A673 (cell line): ENCODE results near the gene POU2F2. TPM values are rescaled to one million over a fixed set of nuclear protein-coding genes. Genes with fewer than 3 reads are reported as not detected.

ENCODE experiments used
- BruUV-seq: library from RNA; stranded (reverse); fragments of 400-500 nt; replicated peaks from 2 replicates; lab custom pipeline; 2021; lab: Mats Ljungman, UMichigan
- CTCF ChIA-PET: fragments of 300-600 bp; sonication (Branson Sonifier 250); formaldehyde crosslinking; loops from one replicate; lab custom pipeline; 2022; ENCODE audit warnings: antibody characterized with exemption; lab: Charles Lee
- POLR2A ChIA-PET: fragments of 300-600 bp; sonication (Branson Sonifier 250); formaldehyde crosslinking; loops from one replicate; lab custom pipeline; 2022; ENCODE audit warnings: antibody characterized with exemption; ENCODE audit not compliant: low non-redundant PET; lab: Charles Lee
- DNase-seq: peaks from one replicate; pipeline ENCODE4 v3.0.0-alpha.2; 2015; ENCODE audit warnings: low spot score
- H3K27ac ChIP-seq: fragments of 200-600 bp; sonication (generic); 2 replicates; pipeline ENCODE4 v1.5.1; 2016; ENCODE audit warnings: mixed run types, low read depth, mild to moderate bottlenecking, mixed read lengths, antibody characterized with exemption, low read length; ENCODE audit not compliant: poor library complexity, severe bottlenecking
- H3K27me3 ChIP-seq: fragments of 200-600 bp; sonication (generic); replicated peaks from 2 replicates; pipeline ENCODE4 v1.6.1; 2017; ENCODE audit warnings: mixed run types, low read depth, mild to moderate bottlenecking, mixed read lengths, antibody characterized with exemption, low read length; ENCODE audit not compliant: insufficient read depth, poor library complexity
- H3K36me3 ChIP-seq: fragments of 200-600 bp; sonication (generic); 2 replicates; pipeline ENCODE4 v1.6.1; 2016; ENCODE audit warnings: mixed run types, mild to moderate bottlenecking, mixed read lengths, antibody characterized with exemption, low read length; ENCODE audit not compliant: insufficient read depth, poor library complexity, severe bottlenecking
- H3K4me1 ChIP-seq: fragments of 200-600 bp; sonication (generic); 2 replicates; pipeline ENCODE4 v1.6.1; 2017; ENCODE audit warnings: mixed run types, mild to moderate bottlenecking, mixed read lengths, antibody characterized with exemption, low read length; ENCODE audit not compliant: insufficient read depth, poor library complexity, severe bottlenecking
- H3K4me3 ChIP-seq: fragments of 200-600 bp; sonication (generic); 2 replicates; pipeline ENCODE4 v1.5.1; 2016; ENCODE audit warnings: low read depth, mixed run types, mild to moderate bottlenecking, mixed read lengths, low read length; ENCODE audit not compliant: poor library complexity, severe bottlenecking
- H3K9me3 ChIP-seq: fragments of 200-600 bp; sonication (generic); 2 replicates; pipeline ENCODE4 v1.6.1; 2016; ENCODE audit warnings: mixed run types, low read depth, mild to moderate bottlenecking, mixed read lengths, antibody characterized with exemption, low read length; ENCODE audit not compliant: poor library complexity, severe bottlenecking
- EZH2 ChIP-seq: fragments of 200-600 bp; sonication (generic); IDR thresholded peaks from 2 replicates; pipeline ENCODE4 v1.6.1; 2017; ENCODE audit warnings: borderline replicate concordance, low read depth, mild to moderate bottlenecking, mixed read lengths, antibody characterized with exemption, low read length; ENCODE audit not compliant: poor library complexity, severe bottlenecking
- intact Hi-C: fragments of 100-400 bp; cut with micrococcal nuclease; formaldehyde crosslinking; loops from one replicate; pipeline ENCODE4 v1.10.0; 2022; ENCODE audit not compliant: unreplicated experiment
- total RNA-seq: library from RNA; stranded (reverse); gene quantifications from 2 replicates; pipeline ENCODE4 v1.2.3, GENCODE V29; 2021
- TF ChIP-seq, protein P1 (sequence below): fragments of 300-800, 200-600 bp; sonication (generic); conservative IDR thresholded peaks from 2 replicates; pipeline ENCODE4 v1.5.1; 2017; ENCODE audit warnings: low read depth, mild to moderate bottlenecking, antibody characterized with exemption, low read length, moderate library complexity, mixed read lengths

POU2F2 gene
- total RNA-seq, 1 experiment from 2014 or later = 2.5 TPM

DNA sequence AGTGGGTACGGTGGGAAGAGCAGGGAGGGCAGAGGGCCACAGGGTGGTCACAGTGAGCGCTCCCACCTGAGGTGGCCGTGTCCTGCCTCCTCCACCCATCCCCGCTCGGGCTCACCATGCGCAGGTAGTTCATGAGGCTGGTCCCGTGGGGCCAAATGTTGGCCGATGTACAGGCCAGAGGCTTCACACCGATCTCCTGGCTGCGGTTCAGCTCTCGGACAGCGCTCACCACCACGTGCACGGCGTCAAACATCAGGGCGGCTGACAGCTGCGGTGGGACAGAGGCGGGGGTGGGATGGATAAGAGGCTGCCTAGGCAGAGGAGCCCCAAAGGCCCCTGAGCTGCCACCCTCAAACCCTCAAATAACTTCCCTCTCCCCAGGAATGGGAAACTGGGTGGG, 78.0 kb downstream of the POU2F2 start:
- Histone ChIP-seq H3K27me3 (no peaks in the 10 kb centered on the region), H3K4me3 (no peak overlapping the region), H3K27ac (no peak overlapping the region), H3K4me1 (no peaks in the 10 kb centered on the region), H3K9me3 (no peaks in the 10 kb centered on the region), H3K36me3 (peaks cover 13% of the 10 kb centered on the region)
- DNase-seq = no peak
- intact Hi-C loops = no loop called here
- CTCF ChIA-PET = no interaction called here
- TF ChIP-seq, protein P1, sequence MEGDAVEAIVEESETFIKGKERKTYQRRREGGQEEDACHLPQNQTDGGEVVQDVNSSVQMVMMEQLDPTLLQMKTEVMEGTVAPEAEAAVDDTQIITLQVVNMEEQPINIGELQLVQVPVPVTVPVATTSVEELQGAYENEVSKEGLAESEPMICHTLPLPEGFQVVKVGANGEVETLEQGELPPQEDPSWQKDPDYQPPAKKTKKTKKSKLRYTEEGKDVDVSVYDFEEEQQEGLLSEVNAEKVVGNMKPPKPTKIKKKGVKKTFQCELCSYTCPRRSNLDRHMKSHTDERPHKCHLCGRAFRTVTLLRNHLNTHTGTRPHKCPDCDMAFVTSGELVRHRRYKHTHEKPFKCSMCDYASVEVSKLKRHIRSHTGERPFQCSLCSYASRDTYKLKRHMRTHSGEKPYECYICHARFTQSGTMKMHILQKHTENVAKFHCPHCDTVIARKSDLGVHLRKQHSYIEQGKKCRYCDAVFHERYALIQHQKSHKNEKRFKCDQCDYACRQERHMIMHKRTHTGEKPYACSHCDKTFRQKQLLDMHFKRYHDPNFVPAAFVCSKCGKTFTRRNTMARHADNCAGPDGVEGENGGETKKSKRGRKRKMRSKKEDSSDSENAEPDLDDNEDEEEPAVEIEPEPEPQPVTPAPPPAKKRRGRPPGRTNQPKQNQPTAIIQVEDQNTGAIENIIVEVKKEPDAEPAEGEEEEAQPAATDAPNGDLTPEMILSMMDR = no peak
- no TSS peak for BruUV-seq
- POLR2A ChIA-PET = no interaction called here

GRCh38 chr19:42053037-42053935, 79.0 kb downstream of the POU2F2 start:
- POLR2A ChIA-PET = no interaction called here
- Histone ChIP-seq H3K4me1 (no peaks in the 10 kb centered on the region), H3K27me3 (no peaks in the 10 kb centered on the region), H3K27ac (no peak overlapping the region), H3K36me3 (peaks cover 13% of the 10 kb centered on the region), H3K9me3 (no peaks in the 10 kb centered on the region), H3K4me3 (no peak overlapping the region)
- intact Hi-C loops = no loop called here
- TF ChIP-seq EZH2 = no peak
- TF ChIP-seq, protein P1 = no peak
- DNase-seq = no peak
- no TSS peak for BruUV-seq
- CTCF ChIA-PET = no interaction called here

DNA sequence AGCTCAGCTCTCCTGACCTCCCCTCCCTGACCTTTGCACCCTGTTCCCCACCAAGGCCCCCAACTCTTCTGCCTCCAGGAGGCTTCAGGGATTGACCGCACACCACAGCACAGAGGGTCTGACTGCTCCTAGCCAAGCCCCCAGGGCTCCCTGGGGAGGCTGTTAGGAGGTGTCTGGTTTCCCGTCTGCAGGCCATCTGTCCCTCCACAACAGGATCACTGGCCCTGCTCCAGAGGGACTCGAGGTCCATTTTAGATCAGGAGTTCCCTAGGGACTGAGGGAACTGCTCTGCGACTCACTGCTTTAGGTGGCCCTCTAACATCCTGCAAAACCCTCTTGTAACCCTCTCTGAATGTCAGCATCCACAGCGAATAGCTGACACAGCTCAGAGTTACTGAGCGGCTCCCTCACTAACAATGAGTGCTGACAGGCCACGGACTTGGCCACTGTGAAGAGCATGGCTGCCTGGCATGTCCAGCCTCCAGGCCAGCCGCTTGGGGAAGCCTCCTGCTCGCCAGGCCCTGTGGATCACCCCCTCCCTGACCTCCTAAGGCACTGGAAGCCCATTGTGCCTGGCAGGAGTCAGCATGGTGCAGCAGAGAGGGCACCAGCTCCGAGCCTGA, 79.9 kb downstream of the POU2F2 start:
- H3K27me3 ChIP-seq = no peaks in the 10 kb centered on the region
- TF ChIP-seq, protein P1 = no peak
- no peak for TF ChIP-seq EZH2
- POLR2A ChIA-PET = no interaction called here
- H3K27ac ChIP-seq = no peak overlapping the region
- peaks cover 10% of the 10 kb centered on the region for H3K36me3 ChIP-seq
- CTCF ChIA-PET = no interaction called here
- peak; percentile 19 for DNase-seq
- BruUV-seq = no TSS peak
- H3K4me1 ChIP-seq = no peaks in the 10 kb centered on the region
- H3K9me3 ChIP-seq = no peaks in the 10 kb centered on the region
- intact Hi-C loops = no loop called here
- H3K4me3 ChIP-seq = no peak overlapping the region
